ENCODE data around the gene RILP. TPM values are rescaled to one million over a fixed set of nuclear protein-coding genes. Genes with fewer than 3 reads are reported as not detected.
A peak's percentile ranks its signal among the peaks of the same experiment; 100 is the strongest.

The RILP gene
- total RNA-seq, 1 experiment from 2014 or later, result 32.8 TPM

GRCh38 chr17:1627182-1627981 lies 22.3 kb downstream of the RILP start:
- peaks cover 2% of the 10 kb centered on the region; the same call in 1 of the 2 replicates for H3K36me3 ChIP-seq (replicated peaks; ENCODE audit: control insufficient read depth, insufficient read depth, low read length)
- peak; percentile 91 for DNase-seq
- H3K4me3 ChIP-seq (ENCODE audit: insufficient read depth, low read depth, low read length), result peak overlapping the region; percentile 85
- peaks cover 5% of the 10 kb centered on the region; the same call in 1 of the 2 replicates for H3K27me3 ChIP-seq (ENCODE audit: control insufficient read depth, insufficient read depth, low read length)

- Histone ChIP-seq H3K27me3 (ENCODE audit: control insufficient read depth, insufficient read depth, low read length) (peaks cover 5% of the 10 kb centered on the region; the same call in 1 of the 2 replicates), H3K4me3 (ENCODE audit: insufficient read depth, low read depth, low read length) (no peak overlapping the region), H3K36me3 (replicated peaks; ENCODE audit: control insufficient read depth, insufficient read depth, low read length) (peaks cover 2% of the 10 kb centered on the region; the same call in 1 of the 2 replicates)
- peak; percentile 73 for DNase-seq
These were observed 23.3 kb downstream of the RILP start for GRCh38 chr17:1626333-1626732.

- DNase-seq, result no peak
- peaks cover 2% of the 10 kb centered on the region for H3K36me3 ChIP-seq (replicated peaks; ENCODE audit: control insufficient read depth, insufficient read depth, low read length)
- H3K27me3 ChIP-seq (ENCODE audit: control insufficient read depth, insufficient read depth, low read length), result peaks cover 5% of the 10 kb centered on the region; the same call in 1 of the 2 replicates
- no peak overlapping the region for H3K4me3 ChIP-seq (ENCODE audit: insufficient read depth, low read depth, low read length)
These were observed 24.1 kb downstream of the RILP start for GRCh38 chr17:1625581-1625980.

GRCh38 chr17:1625053-1625452 lies 24.6 kb downstream of the RILP start:
- Histone ChIP-seq H3K4me3 (ENCODE audit: insufficient read depth, low read depth, low read length) (no peak overlapping the region), H3K27me3 (ENCODE audit: control insufficient read depth, insufficient read depth, low read length) (peaks cover 5% of the 10 kb centered on the region; the same call in 1 of the 2 replicates), H3K36me3 (replicated peaks; ENCODE audit: control insufficient read depth, insufficient read depth, low read length) (peaks cover 2% of the 10 kb centered on the region)
- DNase-seq, result no peak

GRCh38 chr17:1624650-1625049 lies 25.0 kb downstream of the RILP start:
- Histone ChIP-seq H3K36me3 (replicated peaks; ENCODE audit: control insufficient read depth, insufficient read depth, low read length) (peaks cover 2% of the 10 kb centered on the region), H3K27me3 (ENCODE audit: control insufficient read depth, insufficient read depth, low read length) (peaks cover 3% of the 10 kb centered on the region; the same call in 1 of the 2 replicates), H3K4me3 (ENCODE audit: insufficient read depth, low read depth, low read length) (no peak overlapping the region)
- no peak for DNase-seq

- H3K27me3 ChIP-seq (ENCODE audit: control insufficient read depth, insufficient read depth, low read length), result peaks cover 2% of the 10 kb centered on the region; the same call in 1 of the 2 replicates
- peaks cover 2% of the 10 kb centered on the region for H3K36me3 ChIP-seq (replicated peaks; ENCODE audit: control insufficient read depth, insufficient read depth, low read length)
- DNase-seq, result no peak
- H3K4me3 ChIP-seq (ENCODE audit: insufficient read depth, low read depth, low read length), result no peak overlapping the region
These were observed 26.5 kb downstream of the RILP start for GRCh38 chr17:1623057-1623630.

- H3K27me3 ChIP-seq (ENCODE audit: control insufficient read depth, insufficient read depth, low read length), result no peaks in the 10 kb centered on the region
- no peak overlapping the region for H3K4me3 ChIP-seq (ENCODE audit: insufficient read depth, low read depth, low read length)
- no peak for DNase-seq
- no peaks in the 10 kb centered on the region; the same call in none of the 2 replicates for H3K36me3 ChIP-seq (replicated peaks; ENCODE audit: control insufficient read depth, insufficient read depth, low read length)
These were observed 28.3 kb downstream of the RILP start for GRCh38 chr17:1621273-1621954.

- no peaks in the 10 kb centered on the region; the same call in none of the 2 replicates for H3K36me3 ChIP-seq (replicated peaks; ENCODE audit: control insufficient read depth, insufficient read depth, low read length)
- DNase-seq, result peak; percentile 38
- H3K27me3 ChIP-seq (ENCODE audit: control insufficient read depth, insufficient read depth, low read length), result no peaks in the 10 kb centered on the region
- no peak overlapping the region for H3K4me3 ChIP-seq (ENCODE audit: insufficient read depth, low read depth, low read length)
These were observed 29.2 kb downstream of the RILP start for GRCh38 chr17:1620486-1620885.

- H3K36me3 ChIP-seq (replicated peaks; ENCODE audit: control insufficient read depth, insufficient read depth, low read length), result peaks cover 1% of the 10 kb centered on the region
- no peaks in the 10 kb centered on the region for H3K27me3 ChIP-seq (ENCODE audit: control insufficient read depth, insufficient read depth, low read length)
- DNase-seq, result peak; percentile 28
- H3K4me3 ChIP-seq (ENCODE audit: insufficient read depth, low read depth, low read length), result no peak overlapping the region
These were observed 32.0 kb downstream of the RILP start for GRCh38 chr17:1617620-1618174.

GRCh38 chr17:1616101-1616500 lies 33.6 kb downstream of the RILP start:
- Histone ChIP-seq H3K36me3 (replicated peaks; ENCODE audit: control insufficient read depth, insufficient read depth, low read length) (peaks cover 1% of the 10 kb centered on the region), H3K4me3 (ENCODE audit: insufficient read depth, low read depth, low read length) (no peak overlapping the region), H3K27me3 (ENCODE audit: control insufficient read depth, insufficient read depth, low read length) (no peaks in the 10 kb centered on the region)
- peak; percentile 39 for DNase-seq

- no peak overlapping the region for H3K4me3 ChIP-seq (ENCODE audit: insufficient read depth, low read depth, low read length)
- DNase-seq, result peak; percentile 20
- peaks cover 1% of the 10 kb centered on the region for H3K36me3 ChIP-seq (replicated peaks; ENCODE audit: control insufficient read depth, insufficient read depth, low read length)
- H3K27me3 ChIP-seq (ENCODE audit: control insufficient read depth, insufficient read depth, low read length), result no peaks in the 10 kb centered on the region
These were observed 37.3 kb downstream of the RILP start for GRCh38 chr17:1612400-1612799.

GRCh38 chr17:1611715-1612114 lies 38.0 kb downstream of the RILP start:
- peak; percentile 20 for DNase-seq
- H3K36me3 ChIP-seq (replicated peaks; ENCODE audit: control insufficient read depth, insufficient read depth, low read length), result peaks cover 1% of the 10 kb centered on the region
- H3K27me3 ChIP-seq (ENCODE audit: control insufficient read depth, insufficient read depth, low read length), result no peaks in the 10 kb centered on the region
- H3K4me3 ChIP-seq (ENCODE audit: insufficient read depth, low read depth, low read length), result no peak overlapping the region

- Histone ChIP-seq H3K36me3 (replicated peaks; ENCODE audit: control insufficient read depth, insufficient read depth, low read length) (no peaks in the 10 kb centered on the region), H3K27me3 (ENCODE audit: control insufficient read depth, insufficient read depth, low read length) (no peaks in the 10 kb centered on the region), H3K4me3 (ENCODE audit: insufficient read depth, low read depth, low read length) (no peak overlapping the region)
- DNase-seq, result no peak
These were observed 41.0 kb downstream of the RILP start for GRCh38 chr17:1608676-1609075.

- Histone ChIP-seq H3K4me3 (ENCODE audit: insufficient read depth, low read depth, low read length) (no peak overlapping the region), H3K27me3 (ENCODE audit: control insufficient read depth, insufficient read depth, low read length) (no peaks in the 10 kb centered on the region), H3K36me3 (replicated peaks; ENCODE audit: control insufficient read depth, insufficient read depth, low read length) (no peaks in the 10 kb centered on the region)
- no peak for DNase-seq
These were observed 41.7 kb downstream of the RILP start for GRCh38 chr17:1607971-1608320.

Measured in H7 (cell line).